HEK293 (cell line): ENCODE measurements around the gene FOXO6.

ENCODE experiments used
- BCL11A ChIP-seq: fragments of 450-650 bp; formaldehyde crosslinking; IDR thresholded peaks from 2 replicates; pipeline ENCODE4 v1.5.1; 2016; ENCODE audit warnings: low read depth, missing biosample characterization, missing genetic modification characterization
- KLF1 ChIP-seq: fragments of 450-650 bp; formaldehyde crosslinking; IDR thresholded peaks from 2 replicates; pipeline ENCODE4 v1.5.1; 2016; ENCODE audit warnings: missing biosample characterization, missing genetic modification characterization
- SCRT1 ChIP-seq: fragments of 450-650 bp; formaldehyde crosslinking; IDR thresholded peaks from 2 replicates; pipeline ENCODE4 v1.5.1; 2016; ENCODE audit warnings: missing biosample characterization, missing genetic modification characterization, borderline replicate concordance
- TSHZ1 ChIP-seq: fragments of 450-650 bp; formaldehyde crosslinking; IDR thresholded peaks from 2 replicates; pipeline ENCODE4 v1.5.1; 2016; ENCODE audit warnings: missing biosample characterization, missing genetic modification characterization, borderline replicate concordance
- ZBTB1 ChIP-seq: fragments of 450-650 bp; formaldehyde crosslinking; IDR thresholded peaks from 2 replicates; pipeline ENCODE4 v1.5.1; 2016; ENCODE audit warnings: missing biosample characterization, missing genetic modification characterization
- ZBTB26 ChIP-seq: fragments of 450-650 bp; formaldehyde crosslinking; optimal IDR thresholded peaks from 2 replicates; pipeline ENCODE3; 2016; ENCODE audit warnings: missing biosample characterization, mild to moderate bottlenecking, missing genetic modification characterization
- ZBTB7A ChIP-seq: fragments of 450-650 bp; formaldehyde crosslinking; IDR thresholded peaks from 2 replicates; pipeline ENCODE4 v1.5.1; 2016; ENCODE audit warnings: low read depth, missing biosample characterization, missing genetic modification characterization
- ZNF114 ChIP-seq: fragments of 450-650 bp; formaldehyde crosslinking; IDR thresholded peaks from 2 replicates; pipeline ENCODE4 v1.5.0; 2017; ENCODE audit warnings: missing biosample characterization, missing genetic modification characterization
- ZNF138 ChIP-seq: fragments of 450-650 bp; formaldehyde crosslinking; IDR thresholded peaks from 2 replicates; pipeline ENCODE4 v1.5.1; 2016; ENCODE audit warnings: missing biosample characterization, missing genetic modification characterization, borderline replicate concordance
- ZNF24 ChIP-seq: fragments of 450-650 bp; formaldehyde crosslinking; IDR thresholded peaks from 2 replicates; pipeline ENCODE4 v1.5.1; 2016; ENCODE audit warnings: missing biosample characterization, missing genetic modification characterization
- ZNF274 ChIP-seq, 2 experiments: fragments of 200-500 bp in 1 of 2; fragments of 450-650 bp in 1 of 2; sonication (Bioruptor generic) in 1 of 2; formaldehyde crosslinking in 1 of 2; IDR thresholded peaks; 2 replicates each; pipeline versions ENCODE4 v1.5.1 to v1.6.1; 2014 to 2016; ENCODE audit warnings: borderline replicate concordance in 1 of 2, inconsistent platforms in 1 of 2, low read length in 1 of 2, missing biosample characterization in 1 of 2, missing genetic modification characterization in 1 of 2
- ZNF473 ChIP-seq: fragments of 450-650 bp; formaldehyde crosslinking; IDR thresholded peaks from 2 replicates; pipeline ENCODE4 v1.5.1; 2017; ENCODE audit warnings: missing biosample characterization, missing genetic modification characterization
- ZNF776 ChIP-seq: fragments of 450-650 bp; formaldehyde crosslinking; IDR thresholded peaks from 2 replicates; pipeline ENCODE4 v1.5.0; 2017; ENCODE audit warnings: missing biosample characterization, missing genetic modification characterization, borderline replicate concordance
- TF ChIP-seq, protein P1 (sequence below): fragments of 450-650 bp; formaldehyde crosslinking; IDR thresholded peaks from 2 replicates; pipeline ENCODE4 v1.5.1; 2016; ENCODE audit warnings: missing biosample characterization, missing genetic modification characterization

DNA sequence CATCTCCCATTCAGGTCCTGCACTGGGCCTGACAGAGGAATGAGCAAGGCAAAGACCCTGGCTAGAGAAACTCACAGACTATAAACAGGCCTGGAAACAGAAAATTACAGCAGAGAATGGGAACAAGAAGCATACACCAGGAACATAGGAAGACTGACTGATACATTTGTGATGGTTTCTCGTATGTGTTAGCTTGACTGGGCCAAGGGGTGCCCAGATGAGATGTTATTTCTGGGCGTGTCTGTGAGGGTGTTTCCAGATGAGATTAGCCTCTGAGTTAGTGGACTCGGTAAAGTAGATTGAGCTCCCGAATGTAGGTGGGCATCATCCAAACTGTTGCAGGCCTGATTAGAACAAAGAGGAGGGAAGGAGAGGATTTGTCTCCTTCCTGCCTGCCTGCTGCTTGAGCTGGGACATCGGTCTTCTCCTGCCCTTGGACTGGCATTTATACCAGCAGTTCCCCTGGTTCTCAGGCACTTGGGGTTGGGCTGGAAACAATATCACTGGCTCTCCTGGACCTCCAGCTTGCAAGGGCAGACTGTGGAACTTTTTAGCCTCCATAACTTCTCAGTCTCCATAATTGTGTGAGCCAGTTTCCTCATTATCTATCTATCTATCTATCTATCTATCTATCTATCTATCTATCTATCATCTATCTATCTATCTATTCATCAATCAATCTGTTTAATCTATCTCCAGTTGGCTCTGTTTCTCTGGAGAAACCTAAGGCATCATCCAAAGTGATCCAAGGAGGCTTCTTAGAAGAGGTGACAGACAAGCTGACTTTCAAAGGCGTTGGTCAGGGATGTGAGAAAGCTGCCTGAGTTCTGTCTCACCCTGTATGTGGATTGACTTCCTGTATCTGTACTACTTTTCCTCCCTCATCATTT, 9.7 kb upstream of the FOXO6 start:
- TF ChIP-seq, protein P1, sequence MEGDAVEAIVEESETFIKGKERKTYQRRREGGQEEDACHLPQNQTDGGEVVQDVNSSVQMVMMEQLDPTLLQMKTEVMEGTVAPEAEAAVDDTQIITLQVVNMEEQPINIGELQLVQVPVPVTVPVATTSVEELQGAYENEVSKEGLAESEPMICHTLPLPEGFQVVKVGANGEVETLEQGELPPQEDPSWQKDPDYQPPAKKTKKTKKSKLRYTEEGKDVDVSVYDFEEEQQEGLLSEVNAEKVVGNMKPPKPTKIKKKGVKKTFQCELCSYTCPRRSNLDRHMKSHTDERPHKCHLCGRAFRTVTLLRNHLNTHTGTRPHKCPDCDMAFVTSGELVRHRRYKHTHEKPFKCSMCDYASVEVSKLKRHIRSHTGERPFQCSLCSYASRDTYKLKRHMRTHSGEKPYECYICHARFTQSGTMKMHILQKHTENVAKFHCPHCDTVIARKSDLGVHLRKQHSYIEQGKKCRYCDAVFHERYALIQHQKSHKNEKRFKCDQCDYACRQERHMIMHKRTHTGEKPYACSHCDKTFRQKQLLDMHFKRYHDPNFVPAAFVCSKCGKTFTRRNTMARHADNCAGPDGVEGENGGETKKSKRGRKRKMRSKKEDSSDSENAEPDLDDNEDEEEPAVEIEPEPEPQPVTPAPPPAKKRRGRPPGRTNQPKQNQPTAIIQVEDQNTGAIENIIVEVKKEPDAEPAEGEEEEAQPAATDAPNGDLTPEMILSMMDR (tag by site-specific recombination), result no peak
- TF ChIP-seq KLF1, result no peak
- no peak for TF ChIP-seq ZBTB7A (tag by site-specific recombination)
- TF ChIP-seq ZBTB26 (tag by site-specific recombination), result no peak
- no peak for TF ChIP-seq ZNF776 (tag by site-specific recombination)
- TF ChIP-seq ZNF473 (tag by site-specific recombination), result no peak
- no peak for TF ChIP-seq ZBTB1
- TF ChIP-seq ZNF114 (tag by site-specific recombination), result no peak
- TF ChIP-seq BCL11A (tag by site-specific recombination), result no peak
- no peak for TF ChIP-seq ZNF274 (IDR thresholded peaks at IDR 0.05; ENCODE audit: low read length)
- TF ChIP-seq ZNF274 (tag by site-specific recombination; IDR thresholded peaks at IDR 0.05; ENCODE audit: borderline replicate concordance), result no peak
- no peak for TF ChIP-seq ZNF24 (tag by site-specific recombination)
- no peak for TF ChIP-seq ZNF138
- TF ChIP-seq SCRT1, result no peak
- TF ChIP-seq TSHZ1 (tag by site-specific recombination), result no peak
